HG02943 (cell line): ENCODE results near the gene RTRAF.

Experiments
- ATAC-seq: cut with Tn5 transposase; IDR thresholded peaks from one replicate; pipeline ENCODE4 v1.9.1; 2021; ENCODE audit warnings: mild to moderate bottlenecking, low read depth, moderate library complexity; ENCODE audit not compliant: unreplicated experiment

Gene RTRAF

DNA sequence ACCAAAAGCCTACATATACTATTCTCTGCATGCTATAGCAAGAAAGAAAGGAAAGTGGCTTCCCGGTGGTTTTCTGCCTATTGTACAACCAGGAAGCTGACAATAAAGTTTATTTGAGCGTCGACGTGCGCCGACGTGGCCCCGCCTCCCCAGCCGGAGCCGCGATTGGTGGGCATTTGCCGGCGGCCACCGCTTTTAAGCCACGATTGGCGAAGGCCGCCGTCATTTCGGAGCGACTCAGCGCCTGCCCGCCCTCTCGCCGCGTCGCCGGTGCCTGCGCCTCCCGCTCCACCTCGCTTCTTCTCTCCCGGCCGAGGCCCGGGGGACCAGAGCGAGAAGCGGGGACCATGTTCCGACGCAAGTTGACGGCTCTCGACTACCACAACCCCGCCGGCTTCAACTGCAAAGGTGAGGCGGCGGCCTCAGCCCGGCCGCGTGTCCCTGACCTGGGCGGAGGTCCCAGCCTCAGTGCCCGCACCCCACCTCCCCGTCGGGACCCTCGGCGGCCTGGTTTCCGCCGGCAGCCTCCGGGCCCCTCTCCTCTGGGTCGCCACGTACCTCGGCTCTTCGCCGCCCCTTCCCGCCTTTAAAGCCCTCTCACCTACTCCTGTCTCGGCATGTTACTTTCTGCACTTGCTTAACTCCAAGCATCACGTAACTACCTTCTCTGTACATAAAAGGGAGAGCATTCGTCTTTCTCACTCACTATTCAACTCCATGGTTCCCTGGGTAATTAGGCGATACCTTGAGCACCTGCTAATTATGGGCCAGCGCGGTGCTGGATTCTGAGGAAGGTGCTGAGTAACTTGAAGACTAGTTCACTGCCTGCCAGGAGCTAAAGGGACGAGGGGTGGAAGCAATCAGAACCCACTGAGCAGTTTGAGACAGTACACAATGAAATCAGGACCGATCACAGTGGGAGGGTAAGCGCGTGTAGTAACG, at the start of gene RTRAF:
Gene RTRAF, plus strand, starts transcription at position 254 of the 942 bp plus-strand sequence. Its CDS starts 94 bp downstream, at position 348.
- ATAC-seq = peak; percentile 86

DNA sequence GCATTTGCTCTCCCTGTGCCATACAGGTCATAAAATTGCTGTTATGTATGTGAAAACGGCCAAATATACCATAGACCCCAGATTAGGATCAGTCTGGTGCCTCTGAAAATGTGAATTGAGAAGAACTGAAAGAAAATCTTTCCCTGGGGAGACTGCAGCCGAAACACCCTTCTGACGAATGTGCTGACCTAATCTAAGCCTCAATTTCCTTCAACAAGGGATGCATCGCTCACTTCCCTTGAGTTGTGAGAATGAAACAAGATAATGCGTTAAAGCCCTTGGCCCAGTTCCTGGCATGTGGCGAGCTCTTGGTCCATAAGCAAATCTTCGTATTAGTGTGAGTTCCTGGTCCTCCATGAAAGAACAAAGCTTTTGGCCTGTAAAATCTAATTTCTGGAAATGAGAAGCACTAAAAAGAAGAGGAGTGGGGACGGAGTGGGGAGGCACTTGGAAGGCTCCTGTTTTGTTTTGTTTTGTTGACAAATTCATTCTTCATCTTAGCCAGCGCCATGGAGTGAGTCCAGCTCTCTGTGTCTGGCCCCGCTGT, 49.5 kb upstream of the RTRAF start:
- no peak for ATAC-seq

GRCh38 chr14:51942971-51943370, 46.4 kb upstream of the RTRAF start:
- no peak for ATAC-seq

DNA sequence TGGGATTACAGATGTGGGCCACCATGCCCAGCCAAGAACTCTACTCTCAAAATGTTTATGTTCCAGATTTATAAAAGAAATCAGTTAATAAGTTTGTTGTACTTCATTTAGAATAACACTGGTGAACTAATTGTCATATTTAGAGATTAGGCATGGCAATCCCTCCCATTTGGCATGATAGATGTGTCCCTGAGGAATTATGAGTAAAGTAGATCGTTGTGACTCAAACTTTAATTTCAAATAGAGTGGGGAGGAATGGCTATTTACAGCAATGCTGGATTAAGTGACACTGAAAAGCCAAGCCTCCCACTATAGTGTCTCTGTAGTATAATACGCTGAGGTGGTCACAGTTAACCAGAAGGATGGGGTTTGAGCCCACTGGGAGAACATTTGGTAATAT, 39.3 kb upstream of the RTRAF start:
- ATAC-seq = no peak

DNA sequence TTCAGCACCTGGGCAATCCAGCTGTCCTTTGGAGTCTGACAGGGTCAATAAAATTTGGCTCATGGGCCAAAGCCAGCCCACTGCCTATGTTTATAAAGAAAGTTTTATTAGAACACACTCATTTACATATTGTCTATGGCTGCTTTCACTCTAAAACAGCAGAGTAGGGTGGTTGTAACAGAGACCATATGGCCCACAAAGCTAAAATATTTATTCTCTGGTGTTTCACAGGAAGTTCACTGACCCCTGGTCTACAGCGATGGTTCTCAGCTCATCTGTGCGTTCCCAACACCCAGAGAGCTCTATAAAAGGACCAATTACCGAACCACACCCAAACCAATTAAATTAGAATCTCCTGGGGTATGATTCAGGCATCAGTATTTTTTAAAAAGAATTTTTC, 37.7 kb upstream of the RTRAF start:
- ATAC-seq = no peak

GRCh38 chr14:51954031-51954430, 35.3 kb upstream of the RTRAF start:
- ATAC-seq = no peak

DNA sequence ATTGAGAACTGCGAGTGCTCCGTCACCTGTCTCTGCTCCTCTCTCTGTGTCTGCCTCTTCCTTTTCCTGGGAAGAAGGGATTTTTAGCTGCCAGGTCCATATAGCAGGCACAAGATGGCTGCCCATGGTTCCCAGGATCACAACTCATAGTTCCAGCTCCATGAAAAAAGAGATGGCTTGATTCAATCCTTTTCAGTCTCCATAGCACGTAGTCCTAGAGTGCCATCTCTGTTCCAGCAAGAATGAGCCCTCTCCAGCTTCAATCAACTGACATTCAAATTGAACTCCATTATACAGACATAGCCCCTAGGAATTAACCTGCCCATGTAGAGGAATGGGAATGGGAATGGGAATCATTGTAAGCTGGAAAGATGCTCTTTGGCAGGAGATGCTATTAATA, 34.7 kb upstream of the RTRAF start:
- ATAC-seq = no peak

DNA sequence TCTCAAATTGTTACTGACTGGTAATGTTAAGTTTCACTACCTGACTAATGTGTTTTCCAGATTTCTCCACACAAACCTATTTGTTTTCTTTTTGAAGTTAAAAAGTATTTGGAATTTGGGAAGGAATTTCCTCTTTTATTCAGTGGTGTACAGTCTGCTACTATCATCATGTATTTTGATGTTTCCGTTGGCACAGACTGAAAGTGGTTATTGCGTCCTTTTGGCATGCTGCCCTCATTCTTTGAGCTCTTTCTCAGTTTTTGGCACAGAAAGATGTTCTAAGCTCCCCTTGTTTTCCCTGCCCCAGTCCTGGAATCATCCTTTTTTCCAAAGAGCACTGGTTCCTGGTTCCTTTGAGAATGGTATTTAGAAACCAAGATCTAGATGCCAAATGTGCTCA, 31.4 kb upstream of the RTRAF start:
- no peak for ATAC-seq

- ATAC-seq = no peak
Measured at GRCh38 chr14:51959928-51960327, 29.4 kb upstream of the RTRAF start.

GRCh38 chr14:51960866-51961265, 28.5 kb upstream of the RTRAF start:
- ATAC-seq = no peak

DNA sequence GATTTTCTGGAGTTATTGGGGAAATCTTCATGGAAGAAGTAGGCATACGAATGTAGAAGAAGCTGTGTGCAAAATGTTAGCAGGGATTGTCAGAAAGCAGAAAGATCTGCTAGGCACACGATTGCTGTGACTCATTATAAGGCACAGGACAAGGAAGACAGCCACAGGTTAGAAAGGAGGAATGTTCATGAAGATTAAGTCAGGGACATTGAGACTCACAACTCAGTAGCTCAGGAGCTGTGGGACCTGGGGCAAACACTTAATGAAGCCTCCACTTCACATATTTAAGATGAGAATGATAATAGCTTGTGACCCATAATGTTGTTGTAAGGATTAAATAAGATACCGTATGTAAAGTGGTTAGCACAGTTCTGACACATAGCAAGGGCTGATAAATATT, 26.6 kb upstream of the RTRAF start:
- ATAC-seq = no peak

GRCh38 chr14:51963286-51963685, 26.1 kb upstream of the RTRAF start:
- no peak for ATAC-seq

GRCh38 chr14:51967521-51967920, 21.8 kb upstream of the RTRAF start:
- ATAC-seq = no peak

- no peak for ATAC-seq
Measured at GRCh38 chr14:51969852-51970540, 19.4 kb upstream of the RTRAF start.

DNA sequence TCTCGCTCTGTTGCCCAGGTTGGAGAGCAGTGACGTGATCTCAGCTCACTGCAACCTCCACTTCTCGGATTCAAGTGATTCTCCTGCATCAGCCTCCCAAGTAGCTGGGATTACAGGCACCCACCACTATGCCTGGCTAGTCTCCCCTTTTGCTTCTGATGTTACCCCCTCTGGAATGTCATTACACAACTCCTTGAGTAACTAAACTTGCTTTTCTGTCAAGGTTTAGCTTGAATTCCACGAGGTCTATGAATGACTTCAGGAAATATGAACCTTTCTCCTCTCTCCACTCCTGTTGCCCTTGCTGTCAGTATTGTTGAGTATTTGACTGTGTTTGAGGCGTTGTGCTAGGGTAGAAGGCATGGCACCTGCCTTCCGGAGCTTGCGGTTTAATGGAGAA, 16.8 kb upstream of the RTRAF start:
- ATAC-seq = no peak

- no peak for ATAC-seq
Measured at GRCh38 chr14:51977075-51977474, 12.3 kb upstream of the RTRAF start.

- no peak for ATAC-seq
Measured at GRCh38 chr14:51978681-51979085, 10.7 kb upstream of the RTRAF start.

GRCh38 chr14:51979088-51979709, 10.1 kb upstream of the RTRAF start:
- ATAC-seq = no peak

DNA sequence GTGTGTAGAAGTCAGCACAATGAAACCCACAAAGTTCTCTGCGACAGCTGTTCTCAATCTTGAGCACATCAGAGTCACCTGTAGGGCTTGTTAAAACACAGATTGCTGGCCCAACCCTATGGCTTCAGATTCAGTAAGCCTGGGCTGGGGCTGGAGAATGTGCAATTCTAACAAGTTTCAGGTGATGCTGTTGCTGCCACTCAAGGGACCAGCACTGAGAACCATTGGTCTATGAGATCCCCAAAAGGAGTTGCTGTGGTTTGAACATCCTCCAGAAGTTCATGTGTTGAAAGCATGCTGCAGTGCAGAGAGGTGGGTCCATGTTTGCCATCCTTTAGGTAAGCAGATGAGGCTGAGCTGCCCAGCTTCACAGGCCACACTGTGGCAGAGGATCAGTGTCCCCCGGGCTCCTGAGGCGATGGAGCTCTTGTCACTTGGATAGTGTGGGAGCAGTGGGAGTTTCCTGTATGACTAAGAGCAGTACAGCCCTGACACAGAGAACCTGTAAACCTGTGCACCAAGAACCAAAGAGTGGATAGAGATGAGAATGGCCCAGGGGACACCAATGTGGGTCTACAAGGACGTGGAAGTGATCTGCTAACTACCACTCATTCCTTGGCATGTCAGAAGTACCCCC, 8.0 kb upstream of the RTRAF start:
- ATAC-seq = no peak

GRCh38 chr14:51988221-51988620, 1.1 kb upstream of the RTRAF start:
- ATAC-seq = no peak

DNA sequence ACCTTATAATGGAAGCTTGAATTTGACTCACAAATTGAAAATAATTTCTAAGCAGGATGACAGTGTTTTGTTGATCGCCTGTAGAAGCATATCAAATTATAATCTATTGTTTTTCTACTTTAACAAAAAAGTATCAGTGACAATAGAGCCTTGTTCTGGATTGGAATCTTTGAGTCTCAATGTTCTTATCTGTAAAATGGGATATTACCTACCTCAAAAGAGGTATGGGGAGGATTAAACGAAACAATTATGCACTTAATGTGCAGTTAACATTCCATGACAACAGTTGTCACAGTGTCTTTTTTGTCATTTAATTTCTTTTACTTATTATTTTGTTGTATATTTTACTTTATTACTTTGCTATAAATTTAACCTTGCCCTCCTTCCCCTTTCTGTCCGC, 1.1 kb downstream of the RTRAF start:
- ATAC-seq = no peak
